ENCODE measurements around the gene PPP1CC. TPM values are rescaled to one million over a fixed set of nuclear protein-coding genes. Genes with fewer than 3 reads are reported as not detected.
"Not testable (repeated sequence)": the region's sequence is repeated elsewhere in the genome, so short reads cannot be mapped to it uniquely, and the experiment has no call there.

Gene PPP1CC
- total RNA-seq, 6 experiments from 2014 or later, result 95.2 to 140 (median 134) TPM

DNA sequence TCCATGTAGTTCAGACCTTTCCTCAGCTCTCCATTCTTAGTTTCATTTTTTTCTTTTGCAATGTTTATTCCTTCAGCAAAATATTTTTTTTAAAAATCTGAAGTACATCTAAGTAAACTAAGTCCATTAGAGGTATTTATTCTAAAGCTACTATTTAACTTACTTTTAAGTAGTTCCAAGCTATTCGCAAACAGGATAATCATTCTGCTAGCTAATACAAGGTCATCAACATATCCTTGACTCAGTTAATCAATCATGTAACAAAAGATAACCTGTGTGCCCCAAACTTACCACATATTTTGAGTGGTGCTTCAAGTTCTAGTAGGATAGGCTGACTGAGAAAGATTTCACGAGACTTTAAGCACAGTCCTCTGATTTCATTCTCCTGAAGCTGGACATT, 11.2 kb downstream of the PPP1CC start:
- no peaks in the 10 kb centered on the region for H3K9me3 Mint-ChIP-seq

DNA sequence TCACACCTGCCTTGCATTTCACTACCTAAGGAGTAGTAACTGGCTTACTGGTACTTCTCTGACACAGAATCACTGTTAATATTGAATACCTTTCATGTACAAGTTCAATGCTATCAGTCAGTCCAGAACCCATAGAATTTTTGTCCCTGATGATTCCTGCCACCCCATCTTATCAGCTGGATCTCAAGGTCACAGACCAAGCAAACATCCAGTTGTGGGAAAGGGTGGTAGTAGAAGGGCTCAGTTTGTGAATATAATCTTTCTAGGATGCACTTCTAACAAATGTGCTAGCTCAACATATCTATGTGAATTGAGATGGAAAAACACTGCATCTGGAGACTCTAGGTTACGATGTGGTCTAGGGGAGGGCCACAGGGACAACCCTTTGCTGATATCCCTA, 14.1 kb downstream of the PPP1CC start:
- Mint-ChIP-seq H3K9me3 (no peaks in the 10 kb centered on the region), H3K27me3 (ENCODE audit: insufficient read depth) (no peaks in the 10 kb centered on the region; the same call in 1 of the 2 replicates), H3K36me3 (ENCODE audit: low read depth) (peaks cover 33% of the 10 kb centered on the region), H3K4me1 (ENCODE audit: low read depth) (peaks cover 18% of the 10 kb centered on the region), H3K27ac (no peak overlapping the region), H3K4me3 (no peak overlapping the region)
- TF ChIP-seq, protein P1, sequence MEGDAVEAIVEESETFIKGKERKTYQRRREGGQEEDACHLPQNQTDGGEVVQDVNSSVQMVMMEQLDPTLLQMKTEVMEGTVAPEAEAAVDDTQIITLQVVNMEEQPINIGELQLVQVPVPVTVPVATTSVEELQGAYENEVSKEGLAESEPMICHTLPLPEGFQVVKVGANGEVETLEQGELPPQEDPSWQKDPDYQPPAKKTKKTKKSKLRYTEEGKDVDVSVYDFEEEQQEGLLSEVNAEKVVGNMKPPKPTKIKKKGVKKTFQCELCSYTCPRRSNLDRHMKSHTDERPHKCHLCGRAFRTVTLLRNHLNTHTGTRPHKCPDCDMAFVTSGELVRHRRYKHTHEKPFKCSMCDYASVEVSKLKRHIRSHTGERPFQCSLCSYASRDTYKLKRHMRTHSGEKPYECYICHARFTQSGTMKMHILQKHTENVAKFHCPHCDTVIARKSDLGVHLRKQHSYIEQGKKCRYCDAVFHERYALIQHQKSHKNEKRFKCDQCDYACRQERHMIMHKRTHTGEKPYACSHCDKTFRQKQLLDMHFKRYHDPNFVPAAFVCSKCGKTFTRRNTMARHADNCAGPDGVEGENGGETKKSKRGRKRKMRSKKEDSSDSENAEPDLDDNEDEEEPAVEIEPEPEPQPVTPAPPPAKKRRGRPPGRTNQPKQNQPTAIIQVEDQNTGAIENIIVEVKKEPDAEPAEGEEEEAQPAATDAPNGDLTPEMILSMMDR (IDR thresholded peaks at IDR 0.05), result no peak
- no peak for DNase-seq

More for the DNA sequence above, 11.2 kb downstream of the PPP1CC start:
- peaks cover 24% of the 10 kb centered on the region for H3K36me3 Mint-ChIP-seq (ENCODE audit: low read depth)
- no peak overlapping the region for H3K27ac Mint-ChIP-seq
- TF ChIP-seq, protein P1 (IDR thresholded peaks at IDR 0.05), result no peak
- H3K4me3 Mint-ChIP-seq, result no peak overlapping the region
- H3K27me3 Mint-ChIP-seq (ENCODE audit: insufficient read depth), result no peaks in the 10 kb centered on the region; the same call in none of the 2 replicates
- H3K4me1 Mint-ChIP-seq (ENCODE audit: low read depth), result peaks cover 30% of the 10 kb centered on the region
- no peak for DNase-seq

DNA sequence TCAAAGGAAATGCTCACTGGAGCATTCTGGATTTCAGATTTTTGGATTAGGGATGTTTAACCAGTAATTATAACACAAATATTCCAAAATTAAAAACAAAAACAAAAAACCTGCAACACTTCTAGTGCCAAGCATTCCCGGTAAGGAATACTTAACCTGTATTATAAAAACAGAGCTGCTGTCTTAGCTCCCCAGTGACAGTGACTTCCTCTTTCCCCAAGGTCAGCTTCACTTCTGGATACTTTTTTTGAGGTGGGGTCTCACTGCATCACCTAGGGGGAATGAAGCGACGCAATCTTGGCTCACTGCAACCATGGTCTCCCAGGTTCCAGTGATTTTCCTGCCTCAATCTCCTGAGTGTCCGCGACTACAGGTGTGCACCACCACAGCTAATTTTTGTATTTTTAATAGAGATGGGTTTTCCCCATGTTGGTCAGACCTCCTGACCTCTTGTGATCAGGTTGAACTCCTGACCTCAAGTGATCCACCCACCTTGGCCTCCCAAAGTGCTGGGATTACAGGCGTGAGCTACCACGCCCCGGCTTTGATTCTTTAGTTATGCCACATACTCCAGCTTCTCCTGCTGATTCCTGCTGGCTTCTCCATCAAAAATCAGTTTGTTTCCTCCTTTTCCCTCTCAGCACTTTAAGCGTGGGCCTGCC, 15.9 kb downstream of the PPP1CC start:
- H3K4me1 Mint-ChIP-seq (ENCODE audit: low read depth), result no peaks in the 10 kb centered on the region; the same call in 1 of the 2 replicates
- H3K27ac Mint-ChIP-seq, result no peak overlapping the region
- TF ChIP-seq, protein P1 (IDR thresholded peaks at IDR 0.05), result no peak
- H3K36me3 Mint-ChIP-seq (ENCODE audit: low read depth), result peaks cover 42% of the 10 kb centered on the region
- H3K4me3 Mint-ChIP-seq, result no peak overlapping the region
- no peaks in the 10 kb centered on the region; the same call in 1 of the 2 replicates for H3K27me3 Mint-ChIP-seq (ENCODE audit: insufficient read depth)
- no peak for DNase-seq
- no peaks in the 10 kb centered on the region for H3K9me3 Mint-ChIP-seq

DNA sequence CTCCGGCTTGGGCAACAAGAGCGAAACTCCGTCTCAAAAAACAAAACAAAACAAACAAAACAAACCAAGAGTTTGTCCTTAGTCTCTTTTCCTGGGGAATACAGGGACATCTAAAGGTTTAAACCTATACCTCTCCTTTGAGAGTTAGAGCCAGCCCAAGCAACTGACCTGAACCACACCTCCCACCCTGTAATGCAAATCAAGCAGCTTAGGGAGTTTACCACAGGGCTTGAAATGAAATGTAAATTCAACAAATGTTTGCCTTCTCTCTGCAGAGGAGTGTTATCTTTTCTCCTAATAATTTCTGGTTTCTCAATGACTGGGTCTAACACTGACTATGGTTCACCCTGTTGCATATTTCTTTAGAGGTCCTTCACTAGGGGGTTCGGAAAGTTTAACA, 16.7 kb downstream of the PPP1CC start:
- Mint-ChIP-seq H3K4me3 (no peak overlapping the region), H3K9me3 (no peaks in the 10 kb centered on the region), H3K4me1 (ENCODE audit: low read depth) (no peaks in the 10 kb centered on the region), H3K27ac (no peak overlapping the region), H3K36me3 (ENCODE audit: low read depth) (peaks cover 45% of the 10 kb centered on the region), H3K27me3 (ENCODE audit: insufficient read depth) (no peaks in the 10 kb centered on the region; the same call in 1 of the 2 replicates)
- TF ChIP-seq, protein P1 (IDR thresholded peaks at IDR 0.05), result no peak
- DNase-seq, result no peak

DNA sequence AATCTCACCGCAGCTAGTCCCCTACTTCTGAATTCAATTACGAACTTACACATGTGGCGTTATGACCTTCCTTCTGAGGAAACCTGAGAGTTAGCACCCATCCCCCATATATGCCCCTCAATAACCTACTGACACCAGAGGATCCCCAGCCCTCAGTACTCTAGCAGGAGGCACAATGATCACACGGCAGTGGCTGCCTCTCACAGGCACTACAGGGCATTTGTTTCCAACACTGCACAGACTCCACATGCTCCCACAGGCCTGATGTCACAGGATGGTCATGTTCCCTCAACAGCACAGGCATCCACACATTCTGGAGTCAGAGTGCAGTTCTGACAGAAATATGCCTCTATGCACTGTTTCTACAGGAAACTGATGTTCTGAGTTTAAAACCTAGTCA, 17.4 kb downstream of the PPP1CC start:
- Mint-ChIP-seq H3K4me3 (no peak overlapping the region), H3K36me3 (ENCODE audit: low read depth) (peaks cover 53% of the 10 kb centered on the region), H3K4me1 (ENCODE audit: low read depth) (no peaks in the 10 kb centered on the region), H3K9me3 (no peaks in the 10 kb centered on the region), H3K27ac (no peak overlapping the region), H3K27me3 (ENCODE audit: insufficient read depth) (no peaks in the 10 kb centered on the region; the same call in 1 of the 2 replicates)
- no peak for DNase-seq
- TF ChIP-seq, protein P1 (IDR thresholded peaks at IDR 0.05), result no peak

DNA sequence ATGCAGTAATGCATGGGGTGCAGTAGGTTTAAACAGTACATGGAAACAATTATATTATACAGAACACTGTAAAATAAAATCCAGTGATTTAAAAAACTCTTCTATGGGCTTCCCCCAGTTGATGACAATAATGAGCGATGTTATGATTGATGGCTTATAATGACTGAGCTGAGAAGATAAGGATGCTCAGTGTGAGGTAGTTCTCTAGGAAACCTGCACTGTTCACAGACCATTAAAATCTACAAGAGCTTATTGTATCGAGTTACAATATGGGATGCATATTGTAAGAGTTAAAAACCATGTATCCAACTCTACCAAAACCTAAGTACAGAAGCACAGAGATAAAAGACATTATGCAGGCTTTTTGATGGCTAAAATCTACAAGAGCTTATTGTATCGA, 19.8 kb downstream of the PPP1CC start:
- peaks cover 62% of the 10 kb centered on the region for H3K36me3 Mint-ChIP-seq (ENCODE audit: low read depth)

More for the DNA sequence above, 19.8 kb downstream of the PPP1CC start:
- DNase-seq; H3K27ac Mint-ChIP-seq; H3K4me1 Mint-ChIP-seq (ENCODE audit: low read depth); H3K27me3 Mint-ChIP-seq (ENCODE audit: insufficient read depth); H3K4me3 Mint-ChIP-seq; H3K9me3 Mint-ChIP-seq: not testable (repeated sequence)
